CD4-positive, alpha-beta T cell treated with Interleukin-6 for 4 hours (primary cell): ENCODE measurements around the gene SPECC1L.

Experiments used
- DNase-seq: peaks from one replicate; pipeline ENCODE4 v3.0.0-alpha.2; 2020; ENCODE audit warnings: mixed read lengths

The SPECC1L gene

GRCh38 chr22:24323695-24324094 lies 53.1 kb downstream of the SPECC1L start:
- DNase-seq: no peak

GRCh38 chr22:24324137-24324536 lies 53.5 kb downstream of the SPECC1L start:
- no peak for DNase-seq

GRCh38 chr22:24325105-24325757 lies 54.6 kb downstream of the SPECC1L start:
- peak; percentile 9 for DNase-seq

- DNase-seq: no peak
Observed at GRCh38 chr22:24326266-24326665, 55.6 kb downstream of the SPECC1L start.

GRCh38 chr22:24327832-24328231 lies 57.2 kb downstream of the SPECC1L start:
- no peak for DNase-seq

GRCh38 chr22:24329453-24329852 lies 58.8 kb downstream of the SPECC1L start:
- DNase-seq: no peak

GRCh38 chr22:24330636-24331035 lies 60.0 kb downstream of the SPECC1L start:
- no peak for DNase-seq

- no peak for DNase-seq
Observed at GRCh38 chr22:24331468-24332440, 61.1 kb downstream of the SPECC1L start.

GRCh38 chr22:24333301-24333700 lies 62.7 kb downstream of the SPECC1L start:
- no peak for DNase-seq

GRCh38 chr22:24335496-24335895 lies 64.9 kb downstream of the SPECC1L start:
- DNase-seq: no peak

- DNase-seq: no peak
Observed at GRCh38 chr22:24337894-24338645, 67.4 kb downstream of the SPECC1L start.

GRCh38 chr22:24338726-24339451 lies 68.3 kb downstream of the SPECC1L start:
- DNase-seq: no peak

- no peak for DNase-seq
Observed at GRCh38 chr22:24339452-24339747, 68.8 kb downstream of the SPECC1L start.

- no peak for DNase-seq
Observed at GRCh38 chr22:24341627-24342026, 71.0 kb downstream of the SPECC1L start.

GRCh38 chr22:24350627-24351026 lies 80.0 kb downstream of the SPECC1L start:
- no peak for DNase-seq

- DNase-seq: no peak
Observed at GRCh38 chr22:24353121-24353520, 82.5 kb downstream of the SPECC1L start.

- no peak for DNase-seq
Observed at GRCh38 chr22:24355574-24355973, 84.9 kb downstream of the SPECC1L start.

GRCh38 chr22:24357547-24357946 lies 86.9 kb downstream of the SPECC1L start:
- DNase-seq: no peak

GRCh38 chr22:24358105-24358836 lies 87.6 kb downstream of the SPECC1L start:
- DNase-seq: no peak

GRCh38 chr22:24359452-24360120 lies 89.0 kb downstream of the SPECC1L start:
- no peak for DNase-seq

- DNase-seq: no peak
Observed at GRCh38 chr22:24361976-24362646, 91.5 kb downstream of the SPECC1L start.
